HCT116 (cell line): Measurements from ENCODE around the gene GATAD2A. TPM values are rescaled to one million over a fixed set of nuclear protein-coding genes. Genes with fewer than 3 reads are reported as not detected.

ENCODE experiments used
- ATAC-seq: fragments of 200-7000 bp; cut with Tn5 transposase; 2 replicates; pipeline ENCODE4 v1.9.1; 2020; ENCODE audit warnings: mild to moderate bottlenecking, moderate library complexity
- BruUV-seq: library from RNA; stranded (reverse); fragments of 400-500 nt; replicated peaks from 2 replicates; lab custom pipeline; 2021; lab: Mats Ljungman, UMichigan
- CTCF ChIA-PET: fragments of 300-600 bp; sonication (Branson Sonifier 250); formaldehyde crosslinking; loops from one replicate; lab custom pipeline; 2021; ENCODE audit warnings: antibody characterized with exemption; lab: Charles Lee
- POLR2A ChIA-PET: fragments of 300-600, 350-600 bp; sonication (Branson Sonifier 250); formaldehyde crosslinking; loops from one replicate; lab custom pipeline; 2021; ENCODE audit warnings: antibody characterized with exemption; lab: Charles Lee
- RAD21 ChIA-PET, 2 experiments: fragments of 300-600 bp; sonication (Branson Sonifier 250); formaldehyde crosslinking; loops; one replicate each; lab custom pipeline; 2023; ENCODE audit warnings: low total read pairs in 2 of 2; ENCODE audit not compliant: uncharacterized antibody in 2 of 2, unreplicated experiment in 2 of 2, low non-redundant PET in 1 of 2; lab: Charles Lee
- DNase-seq: peaks from one replicate; pipeline ENCODE4 v3.0.0-alpha.2; 2010; ENCODE audit warnings: low read depth, low spot score
- H2AFZ ChIP-seq: fragments of 200-600 bp; shearing (Covaris generic), sonication (generic); 2 replicates; pipeline ENCODE4 v1.6.1; 2017; ENCODE audit warnings: low read depth, mixed run types, mixed read lengths, antibody characterized with exemption, low read length; ENCODE audit not compliant: poor library complexity, severe bottlenecking
- H3K27ac ChIP-seq: 2 replicates; pipeline ENCODE4 v1.5.1; 2012; ENCODE audit warnings: low read depth, low read length
- H3K27me3 ChIP-seq: fragments of 200-600 bp; sonication (generic); 2 replicates; pipeline ENCODE4 v1.6.1; 2016; ENCODE audit warnings: mixed run types, low read length, mixed read lengths; ENCODE audit not compliant: insufficient read depth
- H3K36me3 ChIP-seq, 2 experiments: fragments of 200-500 bp in 1 of 2; fragments of 200-600 bp in 1 of 2; sonication (Bioruptor generic) in 1 of 2; sonication (generic) in 1 of 2; 2 replicates each; pipeline versions ENCODE4 v1.5.1 to v1.6.1; 2014 to 2016; ENCODE audit warnings: low read length in 2 of 2, inconsistent platforms in 1 of 2, mixed read lengths in 1 of 2, mixed run types in 1 of 2; ENCODE audit not compliant: insufficient read depth in 2 of 2, control insufficient read depth in 1 of 2
- H3K4me1 ChIP-seq, 2 experiments: fragments of 200-600 bp in 1 of 2; sonication (generic) in 1 of 2; 2 replicates each; pipeline versions ENCODE4 v1.5.1 to v1.6.1; 2012 to 2017; ENCODE audit warnings: low read length in 2 of 2, inconsistent platforms in 1 of 2, mild to moderate bottlenecking in 1 of 2, mixed read lengths in 1 of 2, mixed run types in 1 of 2, moderate library complexity in 1 of 2; ENCODE audit not compliant: insufficient read depth in 2 of 2, control insufficient read depth in 1 of 2
- H3K4me2 ChIP-seq: fragments of 200-600 bp; sonication (generic); 2 replicates; pipeline ENCODE4 v1.6.1; 2017; ENCODE audit warnings: mixed run types, low read length, mixed read lengths
- H3K4me3 ChIP-seq, 2 experiments: fragments of 200-600 bp in 1 of 2; sonication (generic) in 1 of 2; replicated peaks in 1 of 2; 2 replicates each; pipeline ENCODE4 v1.5.1; 2011 to 2016; ENCODE audit warnings: low read length in 2 of 2, control low read depth in 1 of 2, low read depth in 1 of 2, mild to moderate bottlenecking in 1 of 2, mixed read lengths in 1 of 2, mixed run types in 1 of 2
- H3K79me2 ChIP-seq: fragments of 200-600 bp; sonication (generic); 2 replicates; pipeline ENCODE4 v1.6.1; 2017; ENCODE audit warnings: mild to moderate bottlenecking, mixed run types, low read length, moderate library complexity, mixed read lengths; ENCODE audit not compliant: insufficient read depth
- H3K9ac ChIP-seq: fragments of 200-600 bp; sonication (generic); 2 replicates; pipeline ENCODE4 v1.6.1; 2016; ENCODE audit warnings: low read length, mixed read lengths
- H3K9me2 ChIP-seq: fragments of 200-600 bp; sonication (generic), shearing (Covaris generic); 2 replicates; pipeline ENCODE4 v1.6.1; 2017; ENCODE audit warnings: mixed run types, mild to moderate bottlenecking, moderate library complexity; ENCODE audit not compliant: insufficient read depth
- H3K9me3 ChIP-seq, 2 experiments: fragments of 200-500 bp in 1 of 2; fragments of 200-600 bp in 1 of 2; sonication (Bioruptor generic) in 1 of 2; sonication (generic) in 1 of 2; 2 replicates each; pipeline ENCODE4 v1.6.1; 2014 to 2017; ENCODE audit warnings: low read length in 2 of 2, mixed read lengths in 2 of 2, inconsistent platforms in 1 of 2, low read depth in 1 of 2, mild to moderate bottlenecking in 1 of 2, mixed run types in 1 of 2, moderate library complexity in 1 of 2; ENCODE audit not compliant: control insufficient read depth in 1 of 2, insufficient read depth in 1 of 2
- H4K20me1 ChIP-seq: fragments of 200-600 bp; sonication (generic), shearing (Covaris generic); 2 replicates; pipeline ENCODE4 v1.6.1; 2017; ENCODE audit warnings: mixed run types, mild to moderate bottlenecking, moderate library complexity; ENCODE audit not compliant: insufficient read depth
- CBX3 ChIP-seq: IDR thresholded peaks from 2 replicates; pipeline ENCODE4 v1.6.1; 2012; ENCODE audit warnings: low read depth
- EGR1 ChIP-seq: IDR thresholded peaks from 2 replicates; pipeline ENCODE4 v1.6.1; 2012; ENCODE audit warnings: low read depth
- ELF1 ChIP-seq: IDR thresholded peaks from 2 replicates; pipeline ENCODE4 v1.6.1; 2012; ENCODE audit warnings: low read depth, borderline replicate concordance
- EZH2 ChIP-seq: fragments of 200-600 bp; sonication (generic); IDR thresholded peaks from 2 replicates; pipeline ENCODE4 v1.6.1; 2017; ENCODE audit warnings: antibody characterized with exemption, mixed run types
- POLR2A ChIP-seq: IDR thresholded peaks from 2 replicates; pipeline ENCODE4 v1.7.0; 2011; ENCODE audit warnings: borderline replicate concordance; ENCODE audit not compliant: insufficient read depth, insufficient read length; ENCODE audit errors: extremely low read depth
- POLR2AphosphoS5 ChIP-seq: IDR thresholded peaks from 2 replicates; pipeline ENCODE4 v1.6.1; 2011; ENCODE audit warnings: mild to moderate bottlenecking, low read depth, low read length, moderate library complexity
- RAD21 ChIP-seq: IDR thresholded peaks from 2 replicates; pipeline ENCODE4 v1.6.1; 2012; ENCODE audit warnings: low read depth, mild to moderate bottlenecking
- SIN3A ChIP-seq: IDR thresholded peaks from 2 replicates; pipeline ENCODE4 v1.6.1; 2012; ENCODE audit warnings: low read depth
- SP1 ChIP-seq: IDR thresholded peaks from 2 replicates; pipeline ENCODE4 v1.6.1; 2012; ENCODE audit warnings: low read depth
- SRF ChIP-seq: IDR thresholded peaks from 2 replicates; pipeline ENCODE4 v1.6.1; 2012; ENCODE audit warnings: low read depth
- YY1 ChIP-seq: IDR thresholded peaks from 2 replicates; pipeline ENCODE4 v1.6.1; 2011; ENCODE audit warnings: low read length, low read depth, moderate library complexity, mild to moderate bottlenecking; ENCODE audit not compliant: insufficient replicate concordance; ENCODE audit errors: extremely low read depth
- intact Hi-C: fragments of 100-400 bp; cut with micrococcal nuclease; formaldehyde crosslinking; loops from 2 replicates; pipeline ENCODE4 v1.10.0; 2022
- total RNA-seq: library from RNA; stranded (reverse); gene quantifications from one replicate; pipeline ENCODE4 v1.2.1, GENCODE V29; 2021; ENCODE audit not compliant: unreplicated experiment
- TF ChIP-seq, protein P1 (sequence below), 3 experiments: fragments of 200-600 bp in 1 of 3; sonication (generic) in 1 of 3; IDR thresholded peaks in 2 of 3; conservative IDR thresholded peaks in 1 of 3; 2 replicates each; pipeline ENCODE4 v1.5.1; 2012 to 2017; ENCODE audit warnings: low read depth in 2 of 3, low read length in 2 of 3, antibody characterized with exemption in 1 of 3, borderline replicate concordance in 1 of 3, control low read depth in 1 of 3, mild to moderate bottlenecking in 1 of 3, mixed read lengths in 1 of 3, mixed run types in 1 of 3, moderate library complexity in 1 of 3; ENCODE audit not compliant: insufficient read depth in 1 of 3
- TF ChIP-seq, protein P2 (sequence below): IDR thresholded peaks from 2 replicates; pipeline ENCODE4 v1.6.1; 2012

Gene GATAD2A
- total RNA-seq, 1 experiment from 2014 or later = 130 TPM

- Histone ChIP-seq H3K27me3 (no peaks in the 10 kb centered on the region), H3K79me2 (no peaks in the 10 kb centered on the region), H4K20me1 (no peaks in the 10 kb centered on the region), H3K36me3 (no peaks in the 10 kb centered on the region), H3K9ac (peak overlapping the region; percentile 74), H3K4me3 (no peak overlapping the region), H3K4me1 (peaks cover 44 to 56% of the 10 kb centered on the region in 2 experiments), H3K9me2 (no peaks in the 10 kb centered on the region), H3K27ac (peak overlapping the region; percentile 72), H2AFZ (peak overlapping the region; percentile 5), H3K4me2 (peak overlapping the region; percentile 63), H3K9me3 (no peaks in the 10 kb centered on the region)
- ChIA-PET CTCF (interaction anchor here (0.8 kb wide), 1 partner anchor 11 kb away, joined by 5 read pairs; no protein-coding TSS in a partner anchor), RAD21 (no interaction called here), POLR2A (interaction anchor here (0.6 to 1.5 kb wide), 5 partner anchors 8 to 166 kb away, joined by 3 to 10 read pairs (median 4); partner anchors contain the start of gene GATAD2A)
- TSS peak; percentile 48 for BruUV-seq
- peak; percentile 54 for TF ChIP-seq POLR2AphosphoS5
- TF ChIP-seq, protein P1, sequence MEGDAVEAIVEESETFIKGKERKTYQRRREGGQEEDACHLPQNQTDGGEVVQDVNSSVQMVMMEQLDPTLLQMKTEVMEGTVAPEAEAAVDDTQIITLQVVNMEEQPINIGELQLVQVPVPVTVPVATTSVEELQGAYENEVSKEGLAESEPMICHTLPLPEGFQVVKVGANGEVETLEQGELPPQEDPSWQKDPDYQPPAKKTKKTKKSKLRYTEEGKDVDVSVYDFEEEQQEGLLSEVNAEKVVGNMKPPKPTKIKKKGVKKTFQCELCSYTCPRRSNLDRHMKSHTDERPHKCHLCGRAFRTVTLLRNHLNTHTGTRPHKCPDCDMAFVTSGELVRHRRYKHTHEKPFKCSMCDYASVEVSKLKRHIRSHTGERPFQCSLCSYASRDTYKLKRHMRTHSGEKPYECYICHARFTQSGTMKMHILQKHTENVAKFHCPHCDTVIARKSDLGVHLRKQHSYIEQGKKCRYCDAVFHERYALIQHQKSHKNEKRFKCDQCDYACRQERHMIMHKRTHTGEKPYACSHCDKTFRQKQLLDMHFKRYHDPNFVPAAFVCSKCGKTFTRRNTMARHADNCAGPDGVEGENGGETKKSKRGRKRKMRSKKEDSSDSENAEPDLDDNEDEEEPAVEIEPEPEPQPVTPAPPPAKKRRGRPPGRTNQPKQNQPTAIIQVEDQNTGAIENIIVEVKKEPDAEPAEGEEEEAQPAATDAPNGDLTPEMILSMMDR (IDR thresholded peaks at IDR 0.05 in 2 of 3, conservative IDR thresholded peaks at IDR 0.05 in 1 of 3; ENCODE audit: borderline replicate concordance in 1 of 3, insufficient read depth in 1 of 3, low read depth in 2 of 3, low read length in 2 of 3) = no peak
- intact Hi-C loops = no loop called here
- ATAC-seq = peak; percentile 76
- DNase-seq = peak; percentile 50
Observed at GRCh38 chr19:19372656-19373416, 32.6 kb upstream of the GATAD2A start.

DNA sequence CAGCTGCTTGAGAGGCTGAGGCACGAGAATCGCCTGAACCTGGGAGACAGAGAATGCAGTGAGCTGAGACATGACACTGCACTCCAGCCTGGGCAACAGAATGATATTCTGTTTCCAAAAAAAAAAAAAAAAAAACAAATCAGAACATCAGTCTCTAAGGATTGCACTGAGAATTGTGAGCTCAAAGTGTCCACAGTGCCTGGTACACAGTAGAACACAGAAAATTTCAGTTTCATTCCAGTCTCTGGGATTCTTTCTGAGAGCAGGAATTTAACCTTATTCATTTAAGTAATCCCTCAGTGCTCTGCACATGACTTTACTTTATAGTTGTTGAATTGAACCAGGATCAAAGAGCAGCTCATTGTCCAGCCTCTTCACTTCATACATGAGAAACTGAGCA, 25.9 kb upstream of the GATAD2A start:
- H3K9me3 ChIP-seq = no peaks in the 10 kb centered on the region
- TSS peak; percentile 45 for BruUV-seq
- intact Hi-C loops = no loop called here
- CTCF ChIA-PET = no interaction called here
- ATAC-seq (no peak), DNase-seq (no peak)
- RAD21 ChIA-PET = no interaction called here
- H3K9me2 ChIP-seq = no peaks in the 10 kb centered on the region
- peaks cover 41 to 63% of the 10 kb centered on the region in 2 experiments for H3K4me1 ChIP-seq
- no peaks in the 10 kb centered on the region for H3K79me2 ChIP-seq
- H2AFZ ChIP-seq = no peak overlapping the region
- no peak overlapping the region for H3K9ac ChIP-seq
- POLR2A ChIA-PET = interaction anchor here (1.9 kb wide), 1 partner anchor 15 kb away, joined by 6 read pairs; no protein-coding TSS in a partner anchor
- no peak overlapping the region for H3K4me3 ChIP-seq
- H3K4me2 ChIP-seq = 0 out of 2 replicates have a peak overlapping the region, but pooled peaks have one; percentile 0
- H4K20me1 ChIP-seq = no peaks in the 10 kb centered on the region
- H3K36me3 ChIP-seq = no peaks in the 10 kb centered on the region
- no peak overlapping the region for H3K27ac ChIP-seq
- H3K27me3 ChIP-seq = no peaks in the 10 kb centered on the region
- TF ChIP-seq RAD21 (no peak), ELF1 (no peak), EGR1 (no peak), SP1 (no peak), CBX3 (no peak), EZH2 (no peak), SRF (no peak), SIN3A (no peak), POLR2A (no peak), YY1 (no peak)
- TF ChIP-seq, protein P2, sequence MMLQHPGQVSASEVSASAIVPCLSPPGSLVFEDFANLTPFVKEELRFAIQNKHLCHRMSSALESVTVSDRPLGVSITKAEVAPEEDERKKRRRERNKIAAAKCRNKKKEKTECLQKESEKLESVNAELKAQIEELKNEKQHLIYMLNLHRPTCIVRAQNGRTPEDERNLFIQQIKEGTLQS = no peak
- TF ChIP-seq, protein P1 (IDR thresholded peaks at IDR 0.05 in 2 of 3, conservative IDR thresholded peaks at IDR 0.05 in 1 of 3; ENCODE audit: borderline replicate concordance in 1 of 3, insufficient read depth in 1 of 3, low read depth in 2 of 3, low read length in 2 of 3) = no peak
